Measurements from ENCODE around the gene DNAH1.

Gene DNAH1

DNA sequence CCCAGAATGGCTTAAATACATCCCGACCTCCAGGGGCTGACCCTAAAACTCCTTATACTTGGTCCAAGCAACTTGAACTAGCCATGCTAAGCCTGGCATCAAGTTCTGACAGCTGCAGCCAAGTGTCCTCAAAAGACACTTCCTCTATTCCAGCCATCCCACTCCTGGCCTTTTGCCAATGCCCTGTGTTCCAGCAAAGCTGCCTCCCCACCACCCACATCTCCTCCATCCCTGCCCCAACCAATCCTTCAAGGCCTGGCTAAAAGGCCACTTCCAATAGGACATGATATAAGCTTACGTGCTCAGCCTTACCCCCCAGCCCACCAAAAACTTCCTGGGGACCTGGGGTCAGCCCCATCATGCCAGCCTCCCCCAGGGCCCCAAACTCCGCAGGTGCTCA lies 87.8 kb downstream of the DNAH1 start:
- in situ Hi-C loops (cut with HindIII; ENCODE audit: low sequenced_read_pairs): no loop called here
- H3K4me3 ChIP-seq (ENCODE audit: low read depth, low read length): no peak overlapping the region
- TF ChIP-seq, protein P1, sequence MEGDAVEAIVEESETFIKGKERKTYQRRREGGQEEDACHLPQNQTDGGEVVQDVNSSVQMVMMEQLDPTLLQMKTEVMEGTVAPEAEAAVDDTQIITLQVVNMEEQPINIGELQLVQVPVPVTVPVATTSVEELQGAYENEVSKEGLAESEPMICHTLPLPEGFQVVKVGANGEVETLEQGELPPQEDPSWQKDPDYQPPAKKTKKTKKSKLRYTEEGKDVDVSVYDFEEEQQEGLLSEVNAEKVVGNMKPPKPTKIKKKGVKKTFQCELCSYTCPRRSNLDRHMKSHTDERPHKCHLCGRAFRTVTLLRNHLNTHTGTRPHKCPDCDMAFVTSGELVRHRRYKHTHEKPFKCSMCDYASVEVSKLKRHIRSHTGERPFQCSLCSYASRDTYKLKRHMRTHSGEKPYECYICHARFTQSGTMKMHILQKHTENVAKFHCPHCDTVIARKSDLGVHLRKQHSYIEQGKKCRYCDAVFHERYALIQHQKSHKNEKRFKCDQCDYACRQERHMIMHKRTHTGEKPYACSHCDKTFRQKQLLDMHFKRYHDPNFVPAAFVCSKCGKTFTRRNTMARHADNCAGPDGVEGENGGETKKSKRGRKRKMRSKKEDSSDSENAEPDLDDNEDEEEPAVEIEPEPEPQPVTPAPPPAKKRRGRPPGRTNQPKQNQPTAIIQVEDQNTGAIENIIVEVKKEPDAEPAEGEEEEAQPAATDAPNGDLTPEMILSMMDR (IDR thresholded peaks at IDR 0.05; ENCODE audit: low read depth, low read length, missing control alignments): no peak

DNA sequence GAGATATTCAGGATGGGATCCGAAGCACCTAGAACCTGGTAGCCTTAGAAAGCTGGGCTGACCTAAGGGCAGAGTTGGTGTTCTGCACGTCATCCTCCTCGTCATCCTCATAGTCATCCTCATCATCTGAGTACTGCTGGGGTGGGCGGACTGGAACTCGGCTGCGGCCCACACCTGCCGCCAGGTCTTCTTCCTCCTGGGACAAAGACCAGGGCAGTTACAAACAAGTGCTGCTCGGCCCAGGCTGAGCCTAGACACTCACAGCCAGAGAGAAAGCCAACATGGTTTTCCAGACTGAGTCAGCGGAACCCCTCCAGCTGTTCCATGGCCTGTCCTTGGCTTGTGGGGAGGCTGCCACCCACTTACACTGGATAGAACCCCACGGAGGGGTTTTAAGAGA lies 88.3 kb downstream of the DNAH1 start:
- no peak for DNase-seq (ENCODE audit: low read depth)
- in situ Hi-C loops (cut with HindIII; ENCODE audit: low sequenced_read_pairs): no loop called here
- H3K4me3 ChIP-seq (ENCODE audit: low read depth, low read length): no peak overlapping the region
- TF ChIP-seq, protein P1 (IDR thresholded peaks at IDR 0.05; ENCODE audit: low read depth, low read length, missing control alignments): no peak

More for the DNA sequence above, 87.8 kb downstream of the DNAH1 start:
- DNase-seq (ENCODE audit: low read depth): no peak

DNA sequence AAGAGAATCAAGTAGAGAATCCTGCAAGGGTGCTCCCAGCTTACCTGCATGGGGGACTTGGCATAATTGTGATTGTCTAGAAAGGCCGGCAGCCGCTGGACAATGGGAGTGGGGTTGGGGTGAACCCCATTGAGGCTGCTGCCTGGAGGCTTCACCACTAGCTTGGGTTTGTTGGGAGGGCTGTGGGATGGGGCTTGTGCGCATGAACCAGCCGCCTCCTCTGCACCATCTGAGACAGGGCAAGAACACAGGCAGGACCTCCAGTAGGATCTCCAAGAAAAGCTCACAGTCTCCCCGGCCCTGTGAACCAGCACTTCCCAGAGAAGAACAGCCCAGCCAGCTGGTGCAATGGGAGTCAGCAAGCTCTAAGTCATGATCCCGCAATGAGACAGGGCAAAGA lies 88.9 kb downstream of the DNAH1 start:
- no peak for DNase-seq (ENCODE audit: low read depth)
- in situ Hi-C loops (cut with HindIII; ENCODE audit: low sequenced_read_pairs): no loop called here
- TF ChIP-seq, protein P1 (IDR thresholded peaks at IDR 0.05; ENCODE audit: low read depth, low read length, missing control alignments): no peak
- no peak overlapping the region for H3K4me3 ChIP-seq (ENCODE audit: low read depth, low read length)

DNA sequence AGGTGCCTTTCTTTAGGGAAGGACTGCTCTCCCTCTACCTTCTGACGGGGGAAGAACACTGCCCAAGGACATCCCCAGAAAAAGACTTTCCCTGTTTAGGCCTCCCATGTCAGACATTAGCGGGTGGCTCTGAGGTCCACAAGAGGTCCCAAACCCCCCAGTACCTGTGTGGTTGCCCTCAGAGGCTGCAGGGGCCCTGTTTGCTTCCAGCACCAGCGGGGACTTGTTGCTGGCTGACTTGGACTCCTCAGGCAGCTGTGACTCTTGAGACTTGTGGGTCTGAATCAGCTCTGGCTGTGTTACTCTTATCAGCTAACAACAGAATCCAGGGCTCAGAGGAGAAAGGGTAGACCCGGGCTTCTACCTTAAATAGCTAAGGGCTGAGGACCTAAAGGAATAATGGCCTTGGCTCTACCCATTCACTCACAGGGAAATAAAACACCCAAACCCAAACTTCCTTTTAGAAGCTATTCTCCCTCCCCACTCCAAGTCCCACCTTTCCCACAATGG lies 89.5 kb downstream of the DNAH1 start:
- TF ChIP-seq, protein P1 (IDR thresholded peaks at IDR 0.05; ENCODE audit: low read depth, low read length, missing control alignments): no peak
- in situ Hi-C loops (cut with HindIII; ENCODE audit: low sequenced_read_pairs): no loop called here
- no peak overlapping the region for H3K4me3 ChIP-seq (ENCODE audit: low read depth, low read length)
- DNase-seq (ENCODE audit: low read depth): no peak

DNA sequence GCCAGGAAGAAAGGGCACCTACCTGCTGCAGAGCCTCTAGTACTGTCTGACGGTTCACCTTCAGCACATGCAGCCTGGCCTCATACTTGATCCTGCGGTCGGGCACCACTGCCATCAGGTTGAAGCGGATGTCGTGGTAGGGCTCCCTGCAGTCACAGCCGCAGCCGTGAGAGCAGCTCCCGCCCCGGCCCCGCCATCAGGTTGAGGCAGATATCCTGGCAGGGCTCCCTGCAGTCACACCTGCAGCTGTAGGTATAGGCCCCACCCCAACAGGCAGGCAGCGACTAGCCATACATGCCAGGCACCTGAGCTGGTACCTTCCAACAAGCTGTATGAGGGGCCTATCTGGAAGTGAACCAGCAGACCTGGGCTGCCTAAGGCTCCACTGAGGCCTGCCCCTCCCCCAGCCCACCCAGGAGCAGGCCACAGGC lies 90.1 kb downstream of the DNAH1 start:
- in situ Hi-C loops (cut with HindIII; ENCODE audit: low sequenced_read_pairs): no loop called here
- TF ChIP-seq, protein P1 (IDR thresholded peaks at IDR 0.05; ENCODE audit: low read depth, low read length, missing control alignments): no peak
- no peak for DNase-seq (ENCODE audit: low read depth)
- H3K4me3 ChIP-seq (ENCODE audit: low read depth, low read length): no peak overlapping the region

DNA sequence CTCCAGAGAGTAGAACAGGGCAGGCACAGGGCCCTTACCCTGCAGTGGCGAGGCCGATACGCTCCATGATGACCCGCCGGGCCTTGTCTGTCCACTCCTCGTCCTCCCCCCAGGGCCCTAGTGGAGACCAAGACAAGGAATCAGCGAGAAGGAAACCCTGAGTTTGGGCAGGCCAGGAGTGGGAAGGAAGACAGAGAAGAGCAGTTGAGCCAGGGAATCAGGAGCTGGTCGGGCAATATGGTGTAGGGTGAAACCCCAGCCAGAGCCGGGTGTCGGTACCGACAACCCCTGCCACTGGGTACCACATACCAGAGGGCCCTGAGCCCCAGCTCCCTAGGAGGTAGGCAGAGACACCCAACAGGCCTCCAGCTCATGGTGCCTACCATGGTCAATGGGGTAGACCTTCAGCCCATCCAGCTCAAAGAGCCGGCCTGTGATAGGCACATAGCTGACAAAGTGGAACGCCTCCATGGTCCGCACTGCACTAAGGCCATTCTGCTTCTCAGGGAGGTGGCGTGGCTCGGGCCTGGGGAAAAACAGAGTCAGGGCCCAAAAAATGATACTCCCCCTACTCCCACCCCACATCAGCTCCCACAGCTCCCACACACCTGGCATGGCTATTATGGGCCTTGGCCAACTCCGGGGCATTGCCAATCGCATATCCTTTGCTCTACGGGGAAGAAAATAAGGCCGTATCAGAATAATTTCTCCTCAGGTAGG lies 90.8 kb downstream of the DNAH1 start:
- no peak overlapping the region for H3K4me3 ChIP-seq (ENCODE audit: low read depth, low read length)
- TF ChIP-seq, protein P1 (IDR thresholded peaks at IDR 0.05; ENCODE audit: low read depth, low read length, missing control alignments): no peak
- in situ Hi-C loops (cut with HindIII; ENCODE audit: low sequenced_read_pairs): no loop called here
- DNase-seq (ENCODE audit: low read depth): no peak

All from astrocyte of the cerebellum (primary cell).